GM12801 (cell line): Measurements from ENCODE around the gene STYX.

Experiments
- CTCF ChIP-seq: IDR thresholded peaks from one replicate; pipeline ENCODE4 v1.5.1; 2011; ENCODE audit warnings: control low read depth; ENCODE audit not compliant: insufficient read length; ENCODE audit errors: extremely low read depth

Gene STYX

GRCh38 chr14:52792097-52792415 lies 62.1 kb downstream of the STYX start:
- TF ChIP-seq CTCF: no peak

- TF ChIP-seq CTCF: no peak
Measured at GRCh38 chr14:52793061-52793460, 63.1 kb downstream of the STYX start.

GRCh38 chr14:52797653-52798052 lies 67.7 kb downstream of the STYX start:
- no peak for TF ChIP-seq CTCF

- TF ChIP-seq CTCF: no peak
Measured at GRCh38 chr14:52798826-52799225, 68.9 kb downstream of the STYX start.

GRCh38 chr14:52801014-52801712 lies 71.2 kb downstream of the STYX start:
- no peak for TF ChIP-seq CTCF

GRCh38 chr14:52802597-52802996 lies 72.6 kb downstream of the STYX start:
- no peak for TF ChIP-seq CTCF

- TF ChIP-seq CTCF: no peak
Measured at GRCh38 chr14:52806115-52806514, 76.1 kb downstream of the STYX start.
